ENCODE measurements around the gene RNF187. TPM values are rescaled to one million over a fixed set of nuclear protein-coding genes. Genes with fewer than 3 reads are reported as not detected.

Gene RNF187
- total RNA-seq, 4 donors from 2014 or later: 12.9 to 33.7 (median 24.7) TPM

- TF ChIP-seq, protein P1, sequence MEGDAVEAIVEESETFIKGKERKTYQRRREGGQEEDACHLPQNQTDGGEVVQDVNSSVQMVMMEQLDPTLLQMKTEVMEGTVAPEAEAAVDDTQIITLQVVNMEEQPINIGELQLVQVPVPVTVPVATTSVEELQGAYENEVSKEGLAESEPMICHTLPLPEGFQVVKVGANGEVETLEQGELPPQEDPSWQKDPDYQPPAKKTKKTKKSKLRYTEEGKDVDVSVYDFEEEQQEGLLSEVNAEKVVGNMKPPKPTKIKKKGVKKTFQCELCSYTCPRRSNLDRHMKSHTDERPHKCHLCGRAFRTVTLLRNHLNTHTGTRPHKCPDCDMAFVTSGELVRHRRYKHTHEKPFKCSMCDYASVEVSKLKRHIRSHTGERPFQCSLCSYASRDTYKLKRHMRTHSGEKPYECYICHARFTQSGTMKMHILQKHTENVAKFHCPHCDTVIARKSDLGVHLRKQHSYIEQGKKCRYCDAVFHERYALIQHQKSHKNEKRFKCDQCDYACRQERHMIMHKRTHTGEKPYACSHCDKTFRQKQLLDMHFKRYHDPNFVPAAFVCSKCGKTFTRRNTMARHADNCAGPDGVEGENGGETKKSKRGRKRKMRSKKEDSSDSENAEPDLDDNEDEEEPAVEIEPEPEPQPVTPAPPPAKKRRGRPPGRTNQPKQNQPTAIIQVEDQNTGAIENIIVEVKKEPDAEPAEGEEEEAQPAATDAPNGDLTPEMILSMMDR (IDR thresholded peaks at IDR 0.05; ENCODE audit: low read depth): no peak
Observed at GRCh38 chr1:228496494-228496893, 9.3 kb downstream of the RNF187 start.

GRCh38 chr1:228497206-228497605 lies 10.0 kb downstream of the RNF187 start:
- TF ChIP-seq, protein P1 (IDR thresholded peaks at IDR 0.05; ENCODE audit: low read depth): no peak

DNA sequence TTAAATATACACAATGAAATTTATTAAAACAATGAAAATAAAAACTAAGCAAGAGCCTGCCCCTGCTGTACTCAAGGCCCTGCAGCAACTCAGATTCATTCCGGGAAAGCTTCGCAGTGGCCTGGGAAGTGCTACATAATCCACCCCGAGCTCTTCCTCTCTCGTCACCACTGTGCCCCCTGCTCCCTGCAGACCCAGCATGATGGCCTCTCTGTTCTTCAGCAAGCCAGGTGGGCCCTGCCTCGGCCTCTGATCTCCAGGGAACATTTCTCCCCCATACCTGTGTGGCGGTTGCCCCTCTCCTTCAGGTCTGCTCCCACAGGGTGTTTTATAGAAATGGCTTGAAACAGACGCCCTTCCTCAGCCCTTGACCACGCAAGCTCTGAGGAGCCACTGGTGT lies 10.6 kb downstream of the RNF187 start:
- TF ChIP-seq, protein P1 (IDR thresholded peaks at IDR 0.05; ENCODE audit: low read depth): no peak

DNA sequence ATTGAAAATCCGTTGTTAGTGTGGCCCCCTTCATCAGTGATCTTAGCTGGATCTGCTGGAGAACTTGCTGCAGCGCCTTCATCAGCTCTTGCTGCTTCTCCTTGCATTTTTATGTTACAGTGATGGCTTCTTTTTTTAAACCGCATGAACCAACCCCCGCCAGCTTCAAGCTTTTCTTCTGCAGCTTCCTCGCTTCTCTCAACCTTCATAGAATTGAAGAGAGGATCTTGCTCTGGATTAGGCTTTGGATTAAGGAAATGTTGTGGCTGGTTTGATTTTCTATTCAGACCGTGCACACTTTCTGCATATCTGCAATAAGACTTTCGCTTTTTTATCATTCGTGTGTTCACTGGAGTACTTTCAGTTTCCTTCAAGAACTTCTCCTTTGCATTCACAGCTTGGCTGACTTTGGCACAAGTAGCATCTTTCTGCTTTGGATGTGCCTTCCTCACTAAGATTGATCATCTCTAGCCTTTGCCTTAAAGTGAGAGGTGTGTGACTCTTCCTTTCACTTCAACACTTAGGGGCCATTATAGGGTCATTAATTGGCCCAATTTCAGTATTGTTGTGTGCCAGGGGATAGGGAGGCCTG lies 13.1 kb downstream of the RNF187 start:
- TF ChIP-seq, protein P1 (IDR thresholded peaks at IDR 0.05; ENCODE audit: low read depth): no peak

DNA sequence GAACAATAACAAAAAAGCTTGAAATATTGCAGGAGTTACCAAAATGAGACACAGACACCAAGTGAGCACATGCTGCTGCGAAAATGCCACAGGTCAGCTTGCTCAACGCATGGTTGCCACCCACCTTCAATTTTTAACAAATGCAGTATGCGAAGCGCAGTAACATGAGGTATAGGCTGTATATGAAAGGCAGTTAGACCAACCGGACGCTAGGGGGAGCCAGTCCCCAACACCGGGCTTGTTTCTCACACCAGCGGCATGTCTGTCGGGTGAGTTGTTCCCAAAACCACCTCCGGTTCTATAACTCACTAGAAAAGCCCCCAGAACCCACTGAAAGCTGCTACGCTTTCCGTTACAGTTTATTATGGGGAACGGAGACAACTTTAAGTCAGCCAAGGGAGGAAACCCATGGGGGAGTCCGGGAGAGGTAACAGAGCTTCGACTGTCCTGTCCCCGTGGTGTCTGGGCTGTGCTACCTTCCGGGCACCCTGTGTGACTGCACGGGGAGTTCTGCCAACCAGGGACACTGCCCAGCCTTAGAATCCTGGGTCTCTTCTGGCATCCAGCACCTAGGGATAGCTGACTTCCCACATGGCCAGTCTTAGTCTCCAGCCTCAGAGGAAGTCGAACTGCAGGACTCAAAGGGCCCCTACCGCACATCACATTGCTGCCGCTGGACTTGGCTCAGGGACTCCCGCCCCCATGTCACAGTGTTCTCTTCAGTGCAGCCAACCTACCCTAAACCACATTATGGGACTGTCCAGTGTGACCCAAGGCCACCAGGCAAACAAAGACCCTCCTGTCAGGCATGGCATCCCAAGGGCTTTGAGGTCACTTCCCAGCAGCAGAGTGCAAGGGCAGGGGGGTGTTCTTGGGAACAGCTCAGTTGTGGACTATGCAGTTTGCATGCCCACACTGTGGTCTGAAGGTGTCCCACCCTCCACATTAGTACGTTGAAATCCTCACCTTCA lies 14.0 kb downstream of the RNF187 start:
- TF ChIP-seq, protein P1 (IDR thresholded peaks at IDR 0.05; ENCODE audit: low read depth): no peak

DNA sequence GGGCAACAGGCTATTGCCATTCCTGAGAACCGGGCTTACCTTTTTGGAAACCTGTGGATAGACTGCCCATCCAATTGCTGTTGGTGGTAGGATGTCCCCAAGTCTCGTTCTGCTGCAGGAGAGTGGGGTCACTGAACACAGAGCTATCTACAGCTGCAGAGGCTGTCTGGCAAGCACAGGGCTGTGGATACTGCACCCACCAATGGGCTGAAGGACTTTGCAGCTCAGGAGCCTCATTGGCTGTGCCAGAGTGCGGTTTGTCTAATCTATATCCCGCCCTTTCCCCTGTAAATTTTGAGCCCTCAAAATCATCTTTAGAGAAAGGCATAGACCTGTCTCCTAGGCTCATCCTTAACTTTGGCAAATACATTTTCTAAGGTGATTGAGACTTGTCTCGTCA lies 15.3 kb downstream of the RNF187 start:
- TF ChIP-seq, protein P1 (IDR thresholded peaks at IDR 0.05; ENCODE audit: low read depth): no peak

- TF ChIP-seq, protein P1 (IDR thresholded peaks at IDR 0.05; ENCODE audit: low read depth): no peak
Observed at GRCh38 chr1:228507961-228508652, 20.9 kb downstream of the RNF187 start.
